SH-SY5Y (cell line): ENCODE measurements around the gene SYNE3.

Experiments
- GATA2 ChIP-seq: IDR thresholded peaks from 2 replicates; pipeline ENCODE4 v1.6.1; 2011; ENCODE audit warnings: mild to moderate bottlenecking, low read depth, low read length
- GATA3 ChIP-seq: IDR thresholded peaks from 2 replicates; pipeline ENCODE4 v1.6.1; 2011; ENCODE audit warnings: low read depth, mild to moderate bottlenecking, low read length, moderate library complexity

Gene SYNE3

GRCh38 chr14:95496690-95497259 lies 19.7 kb downstream of the SYNE3 start:
- no peak for TF ChIP-seq GATA2
- TF ChIP-seq GATA3 = no peak

- 0 out of 2 replicates have a peak, but pooled peaks have one; percentile 20 for TF ChIP-seq GATA2
- TF ChIP-seq GATA3 = no peak
Observed at GRCh38 chr14:95496111-95496681, 20.3 kb downstream of the SYNE3 start.

GRCh38 chr14:95495538-95496025 lies 20.9 kb downstream of the SYNE3 start:
- TF ChIP-seq GATA2 (no peak), GATA3 (no peak)

- TF ChIP-seq GATA3 = no peak
- TF ChIP-seq GATA2 = no peak
Observed at GRCh38 chr14:95495076-95495475, 21.4 kb downstream of the SYNE3 start.

- TF ChIP-seq GATA2 (no peak), GATA3 (no peak)
Observed at GRCh38 chr14:95494456-95494855, 22.0 kb downstream of the SYNE3 start.

- TF ChIP-seq GATA2 = 0 out of 2 replicates have a peak, but pooled peaks have one; percentile 10
- TF ChIP-seq GATA3 = no peak
Observed at GRCh38 chr14:95493976-95494375, 22.5 kb downstream of the SYNE3 start.

- TF ChIP-seq GATA3 (no peak), GATA2 (no peak)
Observed at GRCh38 chr14:95493503-95493902, 22.9 kb downstream of the SYNE3 start.

- TF ChIP-seq GATA2 = no peak
- TF ChIP-seq GATA3 = no peak
Observed at GRCh38 chr14:95491936-95492608, 24.4 kb downstream of the SYNE3 start.

GRCh38 chr14:95490727-95491451 lies 25.6 kb downstream of the SYNE3 start:
- TF ChIP-seq GATA3 (no peak), GATA2 (no peak)

- no peak for TF ChIP-seq GATA2
- TF ChIP-seq GATA3 = no peak
Observed at GRCh38 chr14:95490138-95490509, 26.3 kb downstream of the SYNE3 start.

GRCh38 chr14:95489214-95490137 lies 27.0 kb downstream of the SYNE3 start:
- no peak for TF ChIP-seq GATA3
- TF ChIP-seq GATA2 = no peak

- TF ChIP-seq GATA3 = no peak
- no peak for TF ChIP-seq GATA2
Observed at GRCh38 chr14:95488376-95489213, 27.9 kb downstream of the SYNE3 start.
